Measurements from ENCODE around the gene GYPA.
"Not testable (repeated sequence)": the region's sequence is repeated elsewhere in the genome, so short reads cannot be mapped to it uniquely, and the experiment has no call there.

Gene GYPA

DNA sequence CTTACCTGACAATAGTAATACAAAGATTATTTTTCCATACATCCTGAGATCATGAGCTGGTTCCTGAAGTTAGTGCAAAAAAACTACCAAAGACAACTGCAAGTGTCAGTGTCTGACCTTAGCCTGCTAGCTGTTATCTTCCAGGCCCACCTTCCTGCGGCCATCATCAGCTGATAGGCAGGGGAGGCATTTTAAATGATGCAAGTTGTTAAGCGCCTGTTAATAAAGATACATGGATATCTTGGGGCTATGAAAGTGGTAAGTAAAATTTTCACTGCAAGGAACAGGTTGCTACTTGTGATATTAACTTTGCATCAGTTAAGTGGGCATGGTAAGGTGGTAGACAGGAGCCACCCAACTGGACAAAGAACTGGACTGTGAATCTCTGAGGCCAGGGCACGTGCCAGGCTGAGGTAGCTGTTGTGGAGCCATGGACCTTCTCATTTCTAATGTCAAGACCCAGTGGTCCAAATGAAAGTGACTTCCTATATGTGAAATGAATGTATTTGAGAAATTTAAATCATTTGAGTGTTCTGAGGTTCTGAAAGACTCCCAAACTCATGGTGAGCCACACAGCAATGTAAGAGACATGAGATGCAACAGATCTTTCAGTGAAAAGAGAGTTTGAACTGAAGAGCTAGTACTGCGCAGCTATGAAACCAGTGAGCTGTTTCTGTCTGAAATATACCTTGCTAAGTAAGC is at the start of gene GYPA:
Gene GYPA, minus strand, starts transcription at position 125 of the 702 bp plus-strand sequence. Its CDS starts 83 bp downstream, at position 42.
- DNase-seq (ENCODE audit: low spot score) = not testable (repeated sequence)

DNA sequence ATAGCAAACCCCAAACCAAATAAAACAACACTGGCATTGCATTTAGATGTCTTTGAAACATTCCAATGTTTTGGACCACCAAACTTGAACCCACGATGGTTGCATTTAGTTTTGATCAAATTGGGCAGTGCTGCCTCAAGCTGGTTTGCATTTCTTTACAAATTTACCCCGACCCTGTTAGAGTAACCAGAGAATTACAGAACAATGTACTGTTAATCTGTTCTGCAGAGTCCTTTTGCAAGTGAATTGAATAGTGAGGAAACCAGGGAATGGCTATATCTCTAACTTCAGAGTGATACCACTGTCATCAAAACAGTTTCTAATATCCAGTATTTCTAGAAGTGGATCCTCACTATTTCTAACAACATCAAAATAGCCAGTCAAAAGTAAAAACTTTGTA is 49.5 kb upstream of the GYPA start:
- no peak for DNase-seq (ENCODE audit: low spot score)

DNA sequence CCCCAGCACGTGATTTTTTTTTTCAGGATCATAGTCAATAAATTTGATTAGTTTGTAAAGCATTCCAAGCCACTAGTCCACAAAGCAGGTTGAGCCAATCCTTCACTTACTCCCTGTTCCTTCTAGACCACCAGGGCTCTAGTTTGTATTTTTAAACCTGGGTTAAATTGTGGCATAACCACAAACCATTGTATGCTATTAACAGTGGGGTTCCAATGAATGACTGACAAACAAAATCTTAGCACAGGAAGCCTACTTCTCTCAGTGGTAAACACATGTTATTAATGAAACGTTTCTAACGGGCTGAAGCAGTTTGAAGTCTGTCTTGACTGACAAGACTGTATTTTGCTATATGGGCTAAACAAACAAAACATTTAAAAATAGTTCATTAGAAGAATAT is 48.6 kb upstream of the GYPA start:
- DNase-seq (ENCODE audit: low spot score) = no peak

DNA sequence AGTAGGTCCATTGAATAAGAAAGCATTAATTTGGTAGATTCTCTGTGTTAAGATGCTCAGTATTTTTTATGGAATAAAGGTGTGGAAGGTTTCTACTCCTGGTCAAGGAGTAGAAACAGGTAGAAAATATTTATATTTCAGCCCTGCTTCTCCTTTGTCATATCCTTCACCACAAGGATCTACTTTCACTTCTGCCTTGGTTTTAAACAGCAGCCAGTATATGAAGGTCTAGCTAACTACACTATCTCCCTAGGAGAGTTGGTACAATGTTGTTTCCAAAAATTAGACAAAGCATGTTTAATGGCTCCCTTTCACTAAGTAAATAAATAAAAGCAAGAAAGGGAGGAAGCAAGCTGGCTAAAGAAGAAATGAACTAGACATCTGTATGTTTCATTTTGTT is 44.6 kb upstream of the GYPA start:
- no peak for DNase-seq (ENCODE audit: low spot score)

DNA sequence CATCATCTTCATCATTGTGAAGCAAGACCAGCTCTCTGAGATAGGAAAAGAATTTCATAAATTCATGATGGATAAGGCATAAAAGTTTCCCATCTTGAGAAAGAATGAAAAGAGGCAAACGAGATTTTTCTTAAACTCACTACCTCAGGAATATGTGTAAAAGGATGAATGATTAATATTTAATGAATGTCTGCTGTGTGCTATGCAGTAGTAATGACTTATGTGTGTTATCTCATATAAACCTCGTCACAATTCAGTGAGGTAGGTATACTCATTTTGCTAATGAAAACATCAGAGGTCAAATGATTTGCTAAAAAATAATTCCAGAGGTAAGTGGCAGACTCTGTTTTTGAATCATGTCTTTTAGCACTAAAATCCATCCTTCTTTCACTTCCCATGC is 42.6 kb upstream of the GYPA start:
- no peak for DNase-seq (ENCODE audit: low spot score)

DNA sequence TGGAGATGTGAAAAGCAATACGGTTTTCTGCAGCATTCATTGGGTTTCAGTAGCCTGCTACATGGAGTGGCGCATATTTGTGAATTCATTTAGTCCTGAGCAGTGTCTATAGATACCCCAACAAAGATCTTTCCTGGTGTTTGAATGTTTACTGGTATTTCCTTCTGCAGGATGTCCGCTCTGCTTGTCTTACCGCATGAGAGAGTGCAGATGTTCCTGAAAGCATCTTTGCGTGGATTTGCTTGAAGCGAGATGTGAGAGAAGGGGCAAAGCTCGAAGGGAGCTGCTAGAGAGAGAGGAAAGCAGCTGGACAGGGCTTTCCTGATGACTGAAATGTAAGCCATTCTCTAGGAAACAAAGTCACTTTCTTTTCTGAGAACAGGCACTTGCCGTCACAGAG is 40.9 kb upstream of the GYPA start:
- no peak for DNase-seq (ENCODE audit: low spot score)

DNA sequence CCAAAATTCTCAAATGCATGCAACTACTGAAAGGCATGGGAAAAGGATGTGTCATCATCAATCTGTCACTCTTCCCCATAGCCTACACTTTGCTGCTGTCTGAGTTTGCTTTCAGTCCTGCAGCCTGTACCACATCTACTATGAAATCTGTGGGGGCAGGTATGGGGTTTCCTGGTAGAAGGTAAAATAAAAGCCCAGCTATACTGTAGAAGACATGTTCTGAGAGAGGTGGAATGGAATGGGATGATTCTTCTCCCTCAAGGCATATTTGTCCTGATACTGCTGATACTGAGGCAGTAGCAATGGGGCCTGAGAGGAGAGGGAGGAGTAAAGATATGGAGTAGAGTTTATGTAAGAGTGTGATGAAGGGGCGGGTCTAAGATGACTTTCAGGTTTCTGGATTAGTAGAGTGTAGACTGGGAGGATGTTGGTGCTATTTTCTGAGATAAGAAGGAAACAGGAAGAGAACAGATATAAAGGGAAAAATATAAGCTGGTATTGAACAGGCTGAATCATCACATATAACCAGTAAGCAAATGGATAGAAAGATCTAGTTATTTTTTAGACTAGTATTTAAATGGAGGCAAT is 38.7 kb upstream of the GYPA start:
- no peak for DNase-seq (ENCODE audit: low spot score)

DNA sequence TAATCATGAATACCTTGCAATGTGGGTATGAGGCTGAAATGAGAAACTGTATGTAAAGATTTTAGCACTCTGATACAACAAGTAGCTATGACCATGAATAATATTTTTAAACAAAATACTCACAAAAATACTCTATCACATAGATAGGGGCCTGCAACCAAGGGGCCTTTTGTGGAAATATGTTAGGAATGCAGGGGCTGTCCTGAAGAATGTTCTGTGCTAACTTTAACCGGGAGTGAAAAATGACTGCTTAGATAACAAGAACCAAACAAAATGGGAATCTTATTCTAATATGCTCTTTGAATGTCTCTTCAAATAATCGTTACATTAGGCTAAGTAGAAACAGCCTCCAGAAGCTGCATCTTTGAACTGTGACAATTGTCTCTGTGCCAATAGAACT is 37.9 kb upstream of the GYPA start:
- DNase-seq (ENCODE audit: low spot score) = no peak

DNA sequence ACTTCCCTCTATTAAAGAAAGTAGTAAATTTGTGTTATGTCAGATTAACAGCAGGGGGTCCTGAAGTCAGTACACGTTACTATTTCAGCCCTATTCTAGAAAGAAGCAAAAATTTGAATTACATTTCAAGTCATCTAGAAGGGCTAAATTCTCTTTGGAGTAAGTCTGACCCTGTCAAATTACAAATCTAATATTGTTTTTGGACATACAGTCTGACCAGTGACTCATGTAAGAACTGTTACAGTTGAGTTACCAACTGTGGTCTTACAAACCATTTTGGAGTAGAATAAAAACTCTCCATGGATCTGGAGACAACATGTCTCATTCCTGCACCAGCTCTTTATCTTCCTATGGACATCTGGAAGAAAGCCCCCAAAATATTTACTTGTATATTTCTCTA is 36.0 kb upstream of the GYPA start:
- no peak for DNase-seq (ENCODE audit: low spot score)

DNA sequence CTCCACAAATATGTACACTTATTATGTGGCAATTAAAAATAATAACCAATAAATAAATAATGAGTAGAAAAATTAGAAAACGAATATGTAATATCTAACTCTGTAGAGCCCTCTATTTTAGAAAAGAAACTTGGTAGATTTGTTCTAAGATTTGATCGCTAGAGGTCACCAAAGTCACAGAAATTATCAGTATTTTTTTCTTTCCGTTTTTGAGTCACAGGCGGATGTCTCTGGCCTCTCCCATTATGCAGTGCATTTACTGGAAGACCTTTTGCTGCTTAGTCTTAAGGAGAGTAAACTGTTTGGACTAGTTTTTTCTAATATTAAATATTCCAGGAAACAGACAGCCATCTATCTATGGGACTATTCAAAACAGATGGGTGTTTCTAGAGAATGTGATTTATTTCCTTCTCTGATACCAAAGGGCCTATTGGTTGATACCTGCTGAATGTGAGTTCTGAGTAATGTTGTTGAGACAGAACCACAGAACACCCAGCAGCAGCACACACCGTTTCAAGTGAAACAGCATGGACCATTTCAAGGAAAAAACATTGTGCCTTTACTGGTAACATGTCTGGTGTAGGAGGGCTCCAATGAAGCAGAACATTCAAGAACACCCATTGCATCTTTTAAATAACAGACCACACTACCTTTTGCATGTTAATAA is 34.0 kb upstream of the GYPA start:
- peak; percentile 30 for DNase-seq (ENCODE audit: low spot score)

DNA sequence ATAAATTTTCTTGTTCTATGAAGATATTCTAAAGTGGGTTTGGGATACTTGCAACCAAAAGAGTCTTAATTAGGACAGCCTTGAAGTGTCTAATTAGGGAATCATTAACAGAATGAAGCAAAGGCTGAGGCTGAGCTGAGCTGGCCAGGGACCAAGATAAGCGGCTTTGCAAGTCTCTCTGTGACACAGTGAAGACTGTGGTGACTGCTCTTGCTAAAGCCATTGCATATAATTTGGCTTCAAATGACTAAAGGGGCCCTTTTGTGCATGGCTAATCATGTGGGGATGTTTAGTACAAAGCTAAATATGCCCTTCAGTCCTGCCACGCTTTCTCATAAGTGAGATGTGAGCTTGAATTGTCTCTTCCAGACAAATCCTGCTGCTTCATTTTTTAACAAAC is 31.2 kb upstream of the GYPA start:
- DNase-seq (ENCODE audit: low spot score) = no peak

DNA sequence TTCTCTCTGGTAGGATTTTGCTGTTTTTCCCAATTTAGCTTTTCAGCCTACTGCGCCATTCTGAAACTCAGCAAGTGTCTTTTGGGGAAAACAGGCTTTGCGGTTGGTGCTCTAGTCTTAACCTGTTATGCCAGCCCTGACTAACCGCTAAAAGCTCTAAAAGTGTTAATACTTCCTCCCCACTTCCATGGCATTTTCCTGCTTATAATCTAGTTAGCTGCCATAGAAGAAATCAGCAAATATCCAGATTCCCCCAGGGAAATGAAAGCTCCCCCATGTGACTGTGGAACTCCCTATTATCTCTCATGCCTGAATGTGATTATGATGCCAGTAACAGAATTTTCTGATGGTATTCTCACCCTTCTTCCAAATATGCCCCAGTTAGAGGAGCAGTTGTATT is 28.7 kb upstream of the GYPA start:
- no peak for DNase-seq (ENCODE audit: low spot score)

DNA sequence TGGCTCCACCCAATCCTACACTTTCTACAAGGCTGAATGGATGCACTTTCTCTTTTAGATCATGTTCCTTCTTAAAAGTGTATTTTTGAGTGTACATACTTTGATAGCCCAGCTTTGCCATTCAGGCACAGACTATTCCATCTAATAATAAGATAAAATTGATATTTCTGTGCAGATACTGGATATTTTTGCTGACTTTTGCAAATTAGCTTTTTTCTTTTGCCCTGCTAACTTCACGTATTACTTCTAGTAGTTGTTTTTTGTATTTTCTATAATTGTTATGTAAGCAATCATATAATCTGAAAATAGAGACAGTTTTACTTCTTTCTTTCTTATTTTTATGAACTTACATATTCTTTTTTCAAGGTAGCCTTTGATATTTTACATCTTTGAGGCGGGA is 13.5 kb upstream of the GYPA start:
- no peak for DNase-seq (ENCODE audit: low spot score)

DNA sequence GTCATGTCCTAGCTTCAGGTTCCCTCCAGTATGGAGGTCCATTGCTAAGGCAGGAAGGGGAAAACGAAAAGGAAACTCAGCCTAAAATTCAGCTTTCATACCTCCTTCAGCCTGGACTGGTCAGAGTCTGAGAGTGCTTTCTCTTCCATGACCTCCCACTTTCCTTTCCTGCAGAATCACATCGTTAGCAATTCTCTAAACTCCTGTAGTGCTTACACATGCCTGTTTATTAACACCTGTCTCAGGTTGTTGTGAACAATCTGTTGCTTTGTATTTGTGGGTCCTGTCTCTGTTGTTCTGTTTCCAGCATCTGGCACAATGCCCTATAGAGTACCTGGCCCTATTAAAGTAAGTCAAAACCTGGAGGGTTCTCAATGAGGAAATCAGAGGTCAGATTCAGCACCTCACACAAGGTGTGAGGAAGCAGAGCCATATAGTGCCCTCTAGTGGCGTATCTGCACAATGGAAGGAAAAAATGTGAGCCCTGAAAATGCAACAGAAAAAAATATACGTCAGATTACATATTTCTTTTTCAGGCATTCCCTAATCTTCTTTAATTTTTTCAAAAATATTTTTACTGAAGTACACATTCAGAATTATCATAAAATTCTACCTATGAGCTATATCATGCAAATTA is 2.3 kb upstream of the GYPA start:
- DNase-seq (ENCODE audit: low spot score) = peak; percentile 21

DNA sequence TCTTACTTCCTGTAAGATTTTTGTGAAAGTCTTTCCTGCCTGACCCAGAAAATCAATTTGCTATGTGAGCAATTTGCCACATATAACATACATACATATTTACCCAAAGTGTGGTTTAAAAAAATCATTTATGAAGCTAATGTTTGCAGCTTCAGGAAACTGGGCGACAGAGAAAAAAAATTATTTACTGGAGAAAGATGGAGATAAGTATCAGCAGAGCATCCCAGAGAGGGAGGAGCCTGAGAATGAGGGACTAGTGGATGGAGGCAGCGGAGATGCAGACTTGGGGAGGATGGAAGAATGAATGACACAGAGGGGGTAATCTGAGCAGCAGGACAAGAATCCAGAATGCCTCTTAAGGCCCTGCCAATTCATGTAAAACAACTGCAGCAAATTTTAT is 975 bp upstream of the GYPA start:
- DNase-seq (ENCODE audit: low spot score) = no peak

DNA sequence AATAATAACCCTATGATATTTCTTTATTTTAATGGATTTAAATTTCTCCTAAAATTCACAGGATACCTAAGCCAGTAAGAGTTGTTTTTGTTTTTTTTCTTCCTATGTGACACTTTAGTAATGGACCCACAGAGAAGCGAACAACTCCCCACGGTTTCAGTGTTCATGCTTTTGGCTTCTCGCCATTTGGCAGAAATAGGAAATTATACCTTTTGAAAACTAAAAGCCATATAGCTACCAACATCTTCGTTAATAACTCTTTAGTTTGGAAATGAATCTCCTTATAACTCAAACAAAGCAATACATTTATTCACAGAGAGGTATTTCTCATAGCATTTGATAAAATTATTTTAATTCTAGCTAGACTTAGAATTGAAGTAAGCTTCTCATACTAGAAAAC is 527 bp downstream of the GYPA start:
- DNase-seq (ENCODE audit: low spot score) = not testable (repeated sequence)

DNA sequence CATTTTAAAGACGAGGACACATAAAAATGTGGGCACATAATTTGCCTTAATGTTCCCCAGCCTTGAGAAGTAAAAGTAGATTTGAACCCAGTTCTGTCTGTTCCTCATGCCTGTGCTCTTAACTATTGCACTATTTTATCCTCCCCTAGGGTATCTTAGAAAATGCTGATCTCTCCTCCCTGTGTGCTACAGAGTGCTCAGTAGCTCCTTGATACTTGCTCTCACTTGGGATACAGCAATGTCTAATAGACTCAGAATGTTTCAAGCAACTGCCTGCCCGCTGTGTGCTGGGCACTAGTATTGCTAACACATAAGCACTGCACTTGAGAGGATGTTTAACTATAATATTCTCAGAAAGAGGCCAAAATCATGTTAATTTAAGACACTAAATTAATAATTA is 971 bp downstream of the GYPA start:
- not testable (repeated sequence) for DNase-seq (ENCODE audit: low spot score)

DNA sequence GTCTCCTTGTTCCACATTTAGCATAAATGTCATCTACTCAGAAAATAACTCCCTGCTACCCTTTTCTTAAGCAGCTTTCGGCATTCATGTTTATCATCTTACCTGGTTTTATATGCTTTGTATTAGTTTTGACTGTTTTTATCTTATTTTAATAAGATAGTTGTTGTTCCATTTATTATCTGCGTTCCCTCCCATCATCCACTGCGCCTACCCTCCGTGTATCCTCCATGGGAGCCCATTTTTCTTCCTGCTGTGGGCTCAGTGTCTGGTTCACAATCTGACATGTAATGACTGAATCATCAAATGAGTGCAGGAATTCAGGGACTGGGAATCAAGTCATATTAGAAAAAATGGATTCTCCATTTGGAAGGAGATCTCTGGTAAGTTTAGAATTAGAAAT is 2.3 kb downstream of the GYPA start:
- DNase-seq (ENCODE audit: low spot score) = not testable (repeated sequence)

DNA sequence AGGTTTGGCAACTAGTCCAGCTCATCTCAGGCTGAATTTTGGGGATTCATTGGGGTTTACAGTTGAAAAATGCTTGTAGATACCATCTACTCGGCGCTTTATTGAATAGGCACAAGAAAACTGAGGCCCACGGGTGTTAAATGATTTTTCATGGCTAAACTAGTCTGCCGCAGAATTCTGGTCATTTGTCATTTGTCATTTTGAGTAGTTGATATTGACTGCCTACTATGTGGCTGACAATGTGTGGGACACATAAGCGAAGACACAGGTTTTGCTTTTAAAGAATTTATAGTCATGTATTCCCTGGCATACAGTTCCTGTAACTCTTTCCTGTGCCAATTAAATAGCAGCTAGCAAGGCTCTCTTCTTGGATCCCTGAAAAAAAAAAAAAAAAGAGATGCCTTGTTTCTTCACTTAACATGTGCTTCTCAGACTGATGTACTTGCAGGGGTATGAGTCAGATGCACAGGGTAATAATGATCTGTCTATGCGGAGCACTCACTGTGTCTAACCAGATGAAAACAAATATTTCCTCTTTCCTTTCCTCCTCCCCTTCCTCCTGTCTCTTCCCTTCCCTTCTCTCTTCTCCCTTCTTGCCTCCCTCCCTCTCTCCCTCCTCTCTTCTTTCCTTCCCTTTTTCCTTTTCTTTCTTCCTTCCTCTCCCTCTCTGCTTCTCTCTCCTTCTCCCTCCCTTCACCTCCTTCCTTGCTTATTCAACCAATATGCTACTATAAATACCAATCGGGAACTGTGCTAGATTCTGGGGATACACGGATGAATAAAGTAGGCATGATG is 3.2 kb downstream of the GYPA start:
- DNase-seq (ENCODE audit: low spot score) = not testable (repeated sequence)

DNA sequence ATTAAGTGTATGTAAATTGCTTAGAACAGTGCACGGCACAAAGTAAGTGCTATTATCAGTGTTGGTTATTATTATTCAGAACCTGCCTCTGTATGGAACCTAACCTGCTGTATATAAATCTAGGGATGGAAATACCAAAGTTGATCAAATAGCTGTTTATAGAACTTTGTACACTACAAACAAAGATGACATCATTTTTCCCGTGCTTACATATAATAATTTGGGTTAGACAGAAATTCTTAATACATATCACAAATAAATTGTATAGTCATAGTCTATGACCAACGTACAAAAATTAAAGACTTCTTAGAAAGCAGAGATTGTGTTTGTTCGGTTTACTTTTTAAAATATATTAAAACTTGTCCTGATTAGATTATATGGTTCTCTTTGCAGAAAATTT is 4.3 kb downstream of the GYPA start:
- DNase-seq (ENCODE audit: low spot score) = not testable (repeated sequence)

DNA sequence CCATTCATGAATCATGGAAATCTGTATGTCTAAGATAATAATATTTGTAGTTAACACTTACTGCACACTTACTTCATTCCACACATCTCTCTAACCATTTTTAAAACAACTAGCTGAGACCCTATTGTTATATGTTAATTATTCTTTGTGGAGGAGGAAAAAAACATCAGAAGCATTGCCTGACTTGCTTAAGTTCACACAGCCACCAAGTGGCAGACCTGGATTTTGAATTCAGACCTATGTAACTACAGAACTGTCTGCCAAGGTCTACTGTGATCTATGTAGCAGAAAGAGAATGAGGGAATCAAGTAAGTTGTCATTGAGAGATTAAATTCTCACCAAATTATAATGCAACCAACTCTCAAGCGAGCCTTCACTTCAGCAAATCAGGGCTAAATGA is 10.4 kb downstream of the GYPA start:
- DNase-seq (ENCODE audit: low spot score) = not testable (repeated sequence)

DNA sequence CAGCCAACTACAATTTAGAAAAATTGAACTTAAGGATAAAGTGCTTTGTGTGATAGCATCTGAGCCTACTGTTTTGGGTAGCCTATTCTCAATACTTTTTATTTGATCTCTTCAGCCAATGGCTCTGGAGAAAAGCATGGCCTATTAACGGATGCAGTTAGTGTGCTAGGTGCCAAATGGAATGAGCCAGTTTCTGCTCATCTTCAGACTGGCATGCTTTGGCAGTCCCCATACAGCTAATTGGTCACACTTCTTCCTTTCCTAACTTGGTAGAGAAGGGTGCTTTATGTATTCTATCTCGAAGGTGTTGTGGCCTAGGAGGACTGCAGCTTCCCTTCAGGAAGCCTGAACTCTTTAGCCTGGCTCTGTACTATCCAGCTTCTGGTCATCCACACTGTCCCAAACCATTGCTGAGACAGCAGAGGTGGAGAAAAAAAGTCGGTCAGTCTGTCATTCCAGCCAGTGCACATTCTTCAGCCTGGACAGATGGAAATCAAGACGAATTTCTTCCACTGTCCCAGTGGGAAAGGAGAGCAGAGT is 11.1 kb downstream of the GYPA start:
- not testable (repeated sequence) for DNase-seq (ENCODE audit: low spot score)

All from CD4-positive, alpha-beta T cell treated with Interleukin-6 at 100 ng/mL for 8 hours (primary cell).